Esophagus muscularis mucosa (tissue), 4 donors: ENCODE data around the gene DGKQ. TPM values are rescaled to one million over a fixed set of nuclear protein-coding genes. Genes with fewer than 3 reads are reported as not detected.

Experiments used
- DNase-seq: peaks from one replicate; pipeline ENCODE4 v3.0.0-alpha.2; 2017; ENCODE audit errors: extremely low spot score
- H3K27ac ChIP-seq, 4 donors: fragments of 200-600 bp; sonication (generic); replicated peaks in 1 of 4; 1 replicate in 3 of 4; 2 replicates in 1 of 4; pipeline ENCODE4 v1.5.1; 2016 to 2019; ENCODE audit warnings: mild to moderate bottlenecking in 1 of 4
- H3K27me3 ChIP-seq, 4 donors: fragments of 200-600 bp; sonication (generic); one replicate each; pipeline versions ENCODE4 v1.5.1 to v1.6.0; 2016 to 2019
- H3K36me3 ChIP-seq, 4 donors: fragments of 200-600 bp; sonication (generic); one replicate each; pipeline ENCODE4 v1.5.1; 2016 to 2019
- H3K4me1 ChIP-seq, 4 donors: fragments of 200-600 bp; sonication (generic); one replicate each; pipeline ENCODE4 v1.5.1; 2016 to 2019
- H3K4me3 ChIP-seq, 4 donors: fragments of 200-600 bp; sonication (generic); 1 replicate in 2 of 4; 2 replicates in 2 of 4; pipeline ENCODE4 v1.5.1; 2016 to 2019; ENCODE audit warnings: mild to moderate bottlenecking in 4 of 4, moderate library complexity in 1 of 4
- H3K9me3 ChIP-seq, 4 donors: fragments of 200-600 bp; sonication (generic); 1 replicate in 3 of 4; 2 replicates in 1 of 4; pipeline ENCODE4 v1.5.1; 2016 to 2019
- EP300 ChIP-seq: sonication (generic); formaldehyde crosslinking; IDR thresholded peaks from one replicate; pipeline ENCODE4 v1.6.1; 2017; ENCODE audit warnings: antibody characterized with exemption
- POLR2A ChIP-seq: fragments of 450-650 bp; IDR thresholded peaks from one replicate; pipeline ENCODE4 v1.6.1; 2017; ENCODE audit warnings: antibody characterized with exemption, moderate library complexity, mild to moderate bottlenecking, low read depth
- POLR2AphosphoS5 ChIP-seq, 2 donors: sonication (generic); formaldehyde crosslinking; IDR thresholded peaks; one replicate each; pipeline ENCODE4 v1.6.1; 2017; ENCODE audit warnings: antibody characterized with exemption in 2 of 2
- WGBS: methylation state at CpG from one replicate; pipeline ENCODE4 v1.1.5; 2018; 5-methylcytosine and 5-hydroxymethylcytosine counted together
- intact Hi-C: fragments of 100-400 bp; cut with DNase I; formaldehyde crosslinking; loops from one replicate; pipeline ENCODE4 v1.15.1; 2023
- total RNA-seq, 4 donors: library from RNA; depleted of rRNA; stranded (reverse); fragments of >200 nt; gene quantifications; one replicate each; pipeline versions ENCODE4 v1.1.0 to v1.2.1, GENCODE V29; 2016
- TF ChIP-seq, protein P1 (sequence below), 3 experiments: fragments of 200-600 bp in 2 of 3; fragments of 450-650 bp in 1 of 3; sonication (generic) in 2 of 3; IDR thresholded peaks; one replicate each; pipeline ENCODE4 v1.5.1; 2017 to 2019; ENCODE audit warnings: antibody characterized with exemption in 3 of 3, mild to moderate bottlenecking in 2 of 3, moderate library complexity in 1 of 3

DGKQ gene
- total RNA-seq, 4 donors from 2014 or later: 7.5 to 11.9 (median 9.9) TPM

DNA sequence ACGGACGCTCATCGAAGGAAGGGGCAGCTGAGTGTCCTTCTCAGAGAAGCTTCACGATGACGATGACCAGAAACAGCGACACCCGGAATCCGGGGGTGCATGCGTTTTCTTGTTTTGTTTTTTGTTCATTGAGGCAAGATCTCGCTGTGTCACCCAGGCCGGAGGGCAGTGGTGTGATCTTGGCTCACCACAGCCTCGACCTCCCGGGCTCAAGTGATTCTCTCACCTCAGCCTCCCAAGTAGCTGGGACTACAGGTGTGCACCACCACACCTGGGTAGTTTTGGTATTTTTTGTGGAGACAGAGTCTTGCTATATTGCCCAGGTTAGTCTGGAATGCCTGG is 19.8 kb downstream of the DGKQ start:
- Histone ChIP-seq H3K36me3 (peaks cover 4 to 72% (median 63%) of the 10 kb centered on the region in 4 donors), H3K27ac (no peak overlapping the region), H3K4me1 (no peaks in the 10 kb centered on the region), H3K9me3 (no peaks in the 10 kb centered on the region), H3K27me3 (no peaks in the 10 kb centered on the region), H3K4me3 (no peak overlapping the region)
- TF ChIP-seq, protein P1, sequence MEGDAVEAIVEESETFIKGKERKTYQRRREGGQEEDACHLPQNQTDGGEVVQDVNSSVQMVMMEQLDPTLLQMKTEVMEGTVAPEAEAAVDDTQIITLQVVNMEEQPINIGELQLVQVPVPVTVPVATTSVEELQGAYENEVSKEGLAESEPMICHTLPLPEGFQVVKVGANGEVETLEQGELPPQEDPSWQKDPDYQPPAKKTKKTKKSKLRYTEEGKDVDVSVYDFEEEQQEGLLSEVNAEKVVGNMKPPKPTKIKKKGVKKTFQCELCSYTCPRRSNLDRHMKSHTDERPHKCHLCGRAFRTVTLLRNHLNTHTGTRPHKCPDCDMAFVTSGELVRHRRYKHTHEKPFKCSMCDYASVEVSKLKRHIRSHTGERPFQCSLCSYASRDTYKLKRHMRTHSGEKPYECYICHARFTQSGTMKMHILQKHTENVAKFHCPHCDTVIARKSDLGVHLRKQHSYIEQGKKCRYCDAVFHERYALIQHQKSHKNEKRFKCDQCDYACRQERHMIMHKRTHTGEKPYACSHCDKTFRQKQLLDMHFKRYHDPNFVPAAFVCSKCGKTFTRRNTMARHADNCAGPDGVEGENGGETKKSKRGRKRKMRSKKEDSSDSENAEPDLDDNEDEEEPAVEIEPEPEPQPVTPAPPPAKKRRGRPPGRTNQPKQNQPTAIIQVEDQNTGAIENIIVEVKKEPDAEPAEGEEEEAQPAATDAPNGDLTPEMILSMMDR (IDR thresholded peaks at IDR 0.05): no peak
- TF ChIP-seq POLR2AphosphoS5 (IDR thresholded peaks at IDR 0.05) (no peak), POLR2A (no peak), EP300 (no peak)
- no peak for DNase-seq
- intact Hi-C loops: no loop called here
- WGBS: 97% methylated on average over 13 of the region's 13 CpGs

DNA sequence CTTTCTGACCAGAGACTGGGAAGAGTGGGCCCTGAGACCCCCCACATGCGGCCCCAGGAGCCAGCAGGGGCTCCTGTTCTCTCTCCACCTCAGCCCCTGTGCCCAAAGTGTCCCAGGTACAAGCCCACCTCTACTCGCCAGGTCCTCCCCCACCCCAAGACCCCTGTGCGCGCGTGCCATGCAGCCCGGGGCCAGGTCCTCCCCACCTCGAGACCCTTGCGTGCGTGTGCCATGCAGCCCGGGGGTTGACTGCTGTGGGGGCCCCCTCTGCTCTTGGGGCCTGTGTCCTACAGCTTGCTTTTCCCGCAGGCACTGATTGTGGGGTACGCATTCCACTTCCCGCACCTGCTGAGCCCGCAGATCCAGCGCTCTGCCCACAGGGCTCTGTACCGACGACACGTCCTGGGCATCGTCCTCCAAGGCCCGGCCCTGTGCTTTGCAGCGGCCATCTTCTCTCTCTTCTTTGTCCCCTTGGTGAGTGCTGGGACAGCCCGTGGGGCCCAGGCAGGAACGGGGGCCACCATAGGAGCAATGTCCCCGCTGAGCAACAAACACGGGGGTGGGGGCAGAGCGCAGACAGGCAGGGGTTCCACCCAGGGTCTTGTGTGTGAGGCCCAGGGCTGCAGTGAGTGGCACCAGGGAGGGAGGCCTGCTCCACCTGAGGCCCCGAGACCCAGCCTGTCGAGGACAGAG is 20.3 kb downstream of the DGKQ start:
- TF ChIP-seq, protein P1 (IDR thresholded peaks at IDR 0.05): no peak
- TF ChIP-seq EP300 (no peak), POLR2A (no peak), POLR2AphosphoS5 (IDR thresholded peaks at IDR 0.05) (no peak)
- peaks cover 0 to 4% (median 0%) of the 10 kb centered on the region in 4 donors for H3K4me1 ChIP-seq
- no peaks in the 10 kb centered on the region for H3K27me3 ChIP-seq
- no peaks in the 10 kb centered on the region for H3K9me3 ChIP-seq
- 100% methylated on average over 8 of the region's 28 CpGs for WGBS
- no peak overlapping the region for H3K27ac ChIP-seq
- H3K36me3 ChIP-seq: peaks cover 4 to 67% (median 59%) of the 10 kb centered on the region in 4 donors
- intact Hi-C loops: no loop called here
- DNase-seq: no peak
- no peak overlapping the region for H3K4me3 ChIP-seq

DNA sequence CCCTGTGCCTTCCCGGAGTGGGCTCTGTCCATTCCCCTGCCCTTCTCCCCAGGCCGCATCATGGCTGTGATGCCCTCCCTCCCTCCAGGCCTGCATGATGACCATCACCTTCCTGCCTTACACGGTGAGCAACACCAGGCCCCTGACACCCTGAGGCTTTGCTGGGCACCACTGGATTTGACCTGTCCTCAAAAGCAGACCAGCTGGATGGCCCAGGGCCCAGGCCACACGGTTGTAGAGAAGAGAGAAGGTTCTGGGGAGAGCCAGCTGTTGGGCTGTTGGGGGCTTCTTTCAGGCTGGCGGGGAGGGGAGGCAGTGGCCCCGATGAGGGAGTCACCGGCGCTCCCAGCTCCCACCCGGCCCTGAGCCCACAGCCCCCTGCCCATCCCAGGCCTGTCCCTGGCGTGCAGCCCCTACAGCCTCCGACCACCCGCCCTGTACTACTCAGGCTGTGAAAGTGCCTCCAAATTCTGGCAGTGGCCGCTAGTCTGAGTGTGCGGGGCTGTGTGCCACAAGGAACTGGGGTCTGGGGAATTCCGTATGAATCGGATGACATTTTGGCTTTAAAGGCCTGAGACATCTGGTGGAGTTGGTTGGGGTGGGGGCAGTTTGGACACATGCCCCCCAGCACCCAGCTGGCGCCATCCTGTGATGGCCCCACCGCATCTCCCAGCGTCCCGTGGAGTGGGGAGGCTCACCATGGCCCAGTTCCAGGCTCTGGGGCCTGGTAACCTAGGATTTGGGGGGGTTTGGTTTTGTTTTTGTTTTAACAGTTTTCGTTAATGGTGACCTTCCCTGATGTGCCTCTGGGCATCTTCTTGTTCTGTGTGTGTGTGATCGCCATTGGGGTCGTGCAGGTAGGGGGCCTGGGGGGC is 21.5 kb downstream of the DGKQ start:
- WGBS: 87% methylated on average over 13 of the region's 23 CpGs
- DNase-seq: no peak
- Histone ChIP-seq H3K27ac (no peak overlapping the region), H3K9me3 (no peaks in the 10 kb centered on the region), H3K27me3 (no peaks in the 10 kb centered on the region), H3K36me3 (peaks cover 4 to 55% (median 50%) of the 10 kb centered on the region in 4 donors), H3K4me1 (peaks cover 2 to 7% (median 5%) of the 10 kb centered on the region in 4 donors), H3K4me3 (no peak overlapping the region)
- intact Hi-C loops: no loop called here
- no peak for TF ChIP-seq EP300
- no peak for TF ChIP-seq POLR2AphosphoS5 (IDR thresholded peaks at IDR 0.05)
- no peak for TF ChIP-seq POLR2A
- TF ChIP-seq, protein P1 (IDR thresholded peaks at IDR 0.05): no peak

DNA sequence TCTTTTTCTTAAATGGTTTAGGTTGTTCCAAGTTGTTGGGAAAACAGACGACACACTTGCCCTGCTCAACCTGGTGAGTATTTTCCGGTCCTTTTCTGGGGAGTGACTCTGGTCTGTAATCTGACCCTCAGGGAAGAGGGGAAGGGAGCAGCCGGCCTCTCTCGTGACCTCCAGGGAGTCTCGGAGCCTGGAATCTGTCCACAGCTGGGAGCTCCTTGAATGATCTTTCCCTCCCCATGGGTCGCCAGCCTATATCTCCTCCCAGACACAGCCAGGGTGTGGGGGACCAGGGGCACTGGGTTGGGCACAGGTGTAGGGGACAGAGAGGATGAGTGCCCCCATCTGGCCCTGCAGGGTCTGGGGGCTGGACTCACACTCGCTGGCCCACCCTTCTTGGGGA is 22.2 kb downstream of the DGKQ start:
- H3K27me3 ChIP-seq: no peaks in the 10 kb centered on the region
- no peak for DNase-seq
- WGBS: 86% methylated on average over 7 of the region's 7 CpGs
- TF ChIP-seq, protein P1 (IDR thresholded peaks at IDR 0.05): no peak
- TF ChIP-seq POLR2AphosphoS5 (IDR thresholded peaks at IDR 0.05) (no peak), POLR2A (no peak), EP300 (no peak)
- H3K4me3 ChIP-seq: no peak overlapping the region
- peaks cover 5 to 14% (median 8%) of the 10 kb centered on the region in 4 donors for H3K4me1 ChIP-seq
- H3K27ac ChIP-seq: no peak overlapping the region
- intact Hi-C loops: no loop called here
- H3K36me3 ChIP-seq: peaks cover 4 to 50% (median 44%) of the 10 kb centered on the region in 4 donors
- no peaks in the 10 kb centered on the region for H3K9me3 ChIP-seq
